Lung (tissue), 12 donors: ENCODE results near the gene VSTM2B. TPM values are rescaled to one million over a fixed set of nuclear protein-coding genes. Genes with fewer than 3 reads are reported as not detected.

Experiments used
- ATAC-seq: fragments of 200-7000 bp; cut with Tn5 transposase; one replicate; pipeline ENCODE4 v1.9.1; 2020; ENCODE audit warnings: moderate number of reproducible peaks; ENCODE audit not compliant: insufficient read depth, low FRiP score
- DNase-seq, 3 donors: peaks; one replicate each; pipeline ENCODE4 v3.0.0-alpha.2; 2013 to 2017
- H3K27ac ChIP-seq, 2 donors: one replicate each; pipeline ENCODE4 v1.5.1; 2013; ENCODE audit warnings: mild to moderate bottlenecking in 2 of 2, moderate library complexity in 2 of 2, control low read depth in 1 of 2, inconsistent platforms in 1 of 2, low read depth in 1 of 2, low read length in 1 of 2
- H3K27me3 ChIP-seq, 3 donors: one replicate each; pipeline ENCODE4 v1.5.1; 2013; ENCODE audit warnings: low read length in 2 of 3; ENCODE audit not compliant: control insufficient read depth in 3 of 3, insufficient read depth in 3 of 3
- H3K36me3 ChIP-seq, 4 donors: one replicate each; pipeline ENCODE4 v1.5.1; 2013; ENCODE audit warnings: low read length in 4 of 4, mild to moderate bottlenecking in 1 of 4, moderate library complexity in 1 of 4; ENCODE audit not compliant: control insufficient read depth in 4 of 4, insufficient read depth in 4 of 4
- H3K4me1 ChIP-seq, 5 donors: one replicate each; pipeline ENCODE4 v1.5.1; 2013; ENCODE audit warnings: low read length in 5 of 5, mild to moderate bottlenecking in 2 of 5, moderate library complexity in 1 of 5; ENCODE audit not compliant: control insufficient read depth in 5 of 5, insufficient read depth in 5 of 5
- H3K4me3 ChIP-seq: one replicate; pipeline ENCODE4 v1.5.1; 2013; ENCODE audit warnings: mild to moderate bottlenecking, control low read depth, moderate library complexity
- H3K9ac ChIP-seq, 2 donors: one replicate each; pipeline ENCODE4 v1.5.1; 2013; ENCODE audit warnings: low read length in 2 of 2, control low read depth in 1 of 2; ENCODE audit not compliant: insufficient read depth in 1 of 2
- H3K9me3 ChIP-seq, 4 donors: one replicate each; pipeline ENCODE4 v1.5.1; 2013; ENCODE audit warnings: low read length in 3 of 4, mild to moderate bottlenecking in 1 of 4, moderate library complexity in 1 of 4; ENCODE audit not compliant: control insufficient read depth in 4 of 4, insufficient read depth in 3 of 4
- CTCF ChIP-seq: IDR thresholded peaks from 2 replicates; pipeline ENCODE4 v1.5.1; 2012; ENCODE audit warnings: mild to moderate bottlenecking; ENCODE audit errors: control extremely low read depth, extremely low read depth
- WGBS, 2 donors: extraction: QIAGEN DNeasy Blood & Tissue Kit; methylation state at CpG; one replicate each; pipeline ENCODE4 v1.1.7; 2013; 5-methylcytosine and 5-hydroxymethylcytosine counted together
- polyA plus RNA-seq, 2 donors: library from polyadenylated mRNA; stranded (reverse); fragments of 200-250 nt; gene quantifications; one replicate each; pipeline ENCODE4 v1.2.1, GENCODE V29; 2013
- total RNA-seq, 2 donors: library from RNA; depleted of rRNA in 1 of 2; stranded (reverse); fragments of >200 nt in 1 of 2; gene quantifications; one replicate each; pipeline ENCODE4 v1.2.1, GENCODE V29; 2014 to 2021
- donor health status: control.
- donor health status: control.
- donor health status: Bipolar disorder and iron deficiency.
- donor health status: healthy.
- donor health status: DM: yes; HTN: yes; CAD: no.

Gene VSTM2B
- total and polyA plus RNA-seq, 4 donors, result not detected

DNA sequence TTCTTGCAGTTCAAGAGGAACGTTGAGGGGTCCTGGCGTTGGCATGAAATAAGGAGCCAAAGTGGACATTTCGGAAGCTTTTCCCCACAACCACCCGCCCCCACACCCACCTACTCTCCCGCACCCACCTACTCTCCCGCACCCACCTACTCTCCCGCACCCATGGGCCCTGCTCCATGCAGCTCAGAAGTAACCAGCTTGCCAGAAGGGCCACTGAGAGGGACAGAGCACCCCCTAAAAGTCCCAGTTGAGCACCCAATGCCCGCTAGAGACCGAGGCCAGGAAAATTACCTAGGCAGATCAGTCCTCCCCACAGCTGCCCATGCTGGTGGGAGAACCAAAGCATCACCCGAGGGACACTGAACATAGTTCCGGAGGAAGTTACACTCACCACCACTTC is 11.8 kb downstream of the VSTM2B start:
- DNase-seq, result peak in 1 of 3 donors; percentile 0
- Histone ChIP-seq H3K27ac (no peak overlapping the region), H3K27me3 (peaks cover 5 to 16% (median 14%) of the 10 kb centered on the region in 3 donors), H3K9me3 (peaks cover 0 to 17% (median 0%) of the 10 kb centered on the region in 4 donors), H3K4me1 (no peaks in the 10 kb centered on the region), H3K9ac (no peak overlapping the region), H3K36me3 (no peaks in the 10 kb centered on the region), H3K4me3 (no peak overlapping the region)
- 85 to 90% methylated on average over 11 of the region's 11 CpGs for WGBS, 2 donors
- TF ChIP-seq CTCF, result no peak
- no peak for ATAC-seq

GRCh38 chr19:29538146-29538545 is 12.4 kb downstream of the VSTM2B start:
- H3K27me3 ChIP-seq, result peaks cover 2 to 11% (median 10%) of the 10 kb centered on the region in 3 donors
- H3K27ac ChIP-seq, result no peak overlapping the region
- no peak overlapping the region for H3K9ac ChIP-seq
- H3K9me3 ChIP-seq, result peaks cover 0 to 13% (median 0%) of the 10 kb centered on the region in 4 donors
- TF ChIP-seq CTCF, result no peak
- WGBS, 2 donors, result 90% methylated on average over 12 of the region's 12 CpGs
- no peaks in the 10 kb centered on the region for H3K36me3 ChIP-seq
- no peaks in the 10 kb centered on the region for H3K4me1 ChIP-seq
- DNase-seq (peak in 1 of 3 donors; percentile 6), ATAC-seq (no peak)
- H3K4me3 ChIP-seq, result no peak overlapping the region

- WGBS, 2 donors, result 56 to 61% methylated on average over 3 of the region's 3 CpGs
- no peak overlapping the region for H3K9ac ChIP-seq
- H3K4me1 ChIP-seq, result no peaks in the 10 kb centered on the region
- H3K27me3 ChIP-seq, result peaks cover 2 to 10% (median 6%) of the 10 kb centered on the region in 3 donors
- peaks cover 0 to 16% (median 0%) of the 10 kb centered on the region in 4 donors for H3K9me3 ChIP-seq
- H3K27ac ChIP-seq, result no peak overlapping the region
- H3K36me3 ChIP-seq, result no peaks in the 10 kb centered on the region
- DNase-seq (peak in 1 of 3 donors; percentile 1), ATAC-seq (no peak)
- TF ChIP-seq CTCF, result no peak
- H3K4me3 ChIP-seq, result no peak overlapping the region
These were observed 12.9 kb downstream of the VSTM2B start for GRCh38 chr19:29538651-29539050.

DNA sequence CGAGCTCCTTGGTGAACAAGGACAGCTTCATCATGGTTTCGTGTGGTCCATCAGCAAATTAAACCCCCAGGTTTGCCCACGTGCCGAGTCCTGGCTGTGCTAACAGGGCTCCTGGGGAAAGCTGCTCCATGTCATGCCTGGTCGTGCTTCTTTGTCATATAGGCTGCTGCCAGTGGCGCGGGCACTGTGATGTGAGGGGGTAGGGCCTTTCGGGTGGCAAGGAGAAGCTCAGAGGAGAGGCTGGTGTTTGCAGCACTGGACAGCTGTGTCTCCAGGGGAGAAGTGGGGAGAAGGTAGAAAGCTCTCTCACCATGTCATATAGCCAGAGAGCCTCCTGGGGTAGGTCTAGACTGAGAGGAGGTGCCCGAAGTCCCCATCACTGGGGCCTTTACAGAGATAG is 13.3 kb downstream of the VSTM2B start:
- 83% methylated on average over 9 of the region's 9 CpGs for WGBS, 2 donors
- H3K9ac ChIP-seq, result no peak overlapping the region
- ATAC-seq, result no peak
- no peak overlapping the region for H3K4me3 ChIP-seq
- H3K27ac ChIP-seq, result no peak overlapping the region
- H3K9me3 ChIP-seq, result peaks cover 0 to 16% (median 0%) of the 10 kb centered on the region in 4 donors
- no peaks in the 10 kb centered on the region for H3K36me3 ChIP-seq
- no peak for TF ChIP-seq CTCF
- peak in 1 of 3 donors; percentile 3 for DNase-seq
- H3K27me3 ChIP-seq, result peaks cover 2 to 10% (median 3%) of the 10 kb centered on the region in 3 donors
- H3K4me1 ChIP-seq, result no peaks in the 10 kb centered on the region
